Right lobe of liver (tissue), 4 donors: ENCODE measurements around the gene TBX2.

ENCODE experiments used
- CTCF ChIP-seq, 4 donors: fragments of 200-600 bp in 3 of 4; fragments of 450-650 bp in 1 of 4; IDR thresholded peaks; one replicate each; pipeline versions ENCODE4 v1.5.1 to v1.8.0; 2016 to 2022; ENCODE audit warnings: antibody characterized with exemption in 4 of 4, mild to moderate bottlenecking in 2 of 4
- POLR2A ChIP-seq: fragments of 450-650 bp; IDR thresholded peaks from one replicate; pipeline ENCODE4 v1.6.1; 2017; ENCODE audit warnings: antibody characterized with exemption, mild to moderate bottlenecking
- donor health status: DM: no; HTN: no; CAD: no.
- donor health status: DM: no; HTN: no; CAD: no.
- donor health status: DM: no; HTN: yes; CAD: no.

GRCh38 chr17:61380217-61380835 lies 19.3 kb upstream of the TBX2 start:
- TF ChIP-seq CTCF (IDR thresholded peaks at IDR 0.05) (no peak), POLR2A (no peak)
